Tibial nerve (tissue), 4 donors: ENCODE measurements around the gene MLXIP.

ENCODE experiments used
- CTCF ChIP-seq, 5 experiments: fragments of 200-600 bp in 3 of 5; fragments of 450-650 bp in 2 of 5; sonication (generic) in 3 of 5; IDR thresholded peaks; one replicate each; pipeline ENCODE4 v1.5.1; 2016 to 2019; ENCODE audit warnings: antibody characterized with exemption in 5 of 5, mild to moderate bottlenecking in 3 of 5, moderate library complexity in 2 of 5
- EP300 ChIP-seq, 2 donors: sonication (generic); formaldehyde crosslinking; IDR thresholded peaks; one replicate each; pipeline ENCODE4 v1.6.1; 2017; ENCODE audit warnings: antibody characterized with exemption in 2 of 2, mild to moderate bottlenecking in 1 of 2
- POLR2A ChIP-seq, 2 donors: fragments of 450-650 bp; IDR thresholded peaks; one replicate each; pipeline ENCODE4 v1.6.1; 2017; ENCODE audit warnings: antibody characterized with exemption in 2 of 2, mild to moderate bottlenecking in 2 of 2, moderate library complexity in 2 of 2

- TF ChIP-seq CTCF (IDR thresholded peaks at IDR 0.05), result peak in 1 of 5 experiments; percentile 15
- TF ChIP-seq POLR2A (IDR thresholded peaks at IDR 0.05), result no peak
- TF ChIP-seq EP300 (IDR thresholded peaks at IDR 0.05), result no peak
These were observed 38.4 kb downstream of the MLXIP start for GRCh38 chr12:122116707-122117535.
